ENCODE results near the gene MYO7B.

Gene MYO7B

DNA sequence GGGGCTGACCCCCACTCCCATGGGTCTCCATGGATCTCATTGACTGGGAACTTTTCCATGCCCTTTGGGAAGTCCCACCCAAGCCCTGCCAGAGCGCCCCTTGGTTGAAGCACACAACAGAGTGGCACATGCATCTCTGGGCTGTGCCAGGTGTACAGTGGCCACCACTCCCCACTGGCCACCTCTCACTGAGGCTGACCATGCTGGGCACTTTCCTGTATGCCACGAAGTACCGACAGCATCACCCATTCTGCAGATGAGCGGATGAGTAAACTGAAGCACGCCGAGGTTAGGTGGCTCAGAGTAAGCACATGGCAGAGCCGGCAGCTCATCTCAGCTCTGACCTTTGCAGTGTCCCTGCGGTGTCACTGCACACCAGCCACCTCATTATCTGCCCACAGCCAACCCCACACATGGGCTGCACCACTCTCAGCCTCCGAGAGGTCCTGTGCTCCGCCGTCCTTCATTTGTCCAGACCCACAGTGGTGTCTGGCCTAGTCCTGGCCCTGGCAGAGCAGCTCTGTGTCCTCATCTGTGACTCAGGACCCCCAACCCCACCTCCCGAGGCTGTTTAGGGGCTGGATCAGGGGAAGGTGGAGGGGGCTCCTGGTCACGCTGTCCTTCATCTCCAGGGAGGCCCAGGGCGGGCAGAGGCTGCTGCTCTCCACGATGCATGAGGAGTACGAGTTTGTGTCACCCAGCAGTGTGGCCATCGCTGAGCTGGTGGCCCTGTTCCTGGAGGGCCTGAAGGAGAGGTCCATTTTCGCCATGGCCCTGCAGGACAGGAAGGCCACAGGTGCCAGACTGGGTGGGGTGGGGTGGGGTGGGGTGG, 92.5 kb downstream of the MYO7B start:
- DNase-seq = no peak

DNA sequence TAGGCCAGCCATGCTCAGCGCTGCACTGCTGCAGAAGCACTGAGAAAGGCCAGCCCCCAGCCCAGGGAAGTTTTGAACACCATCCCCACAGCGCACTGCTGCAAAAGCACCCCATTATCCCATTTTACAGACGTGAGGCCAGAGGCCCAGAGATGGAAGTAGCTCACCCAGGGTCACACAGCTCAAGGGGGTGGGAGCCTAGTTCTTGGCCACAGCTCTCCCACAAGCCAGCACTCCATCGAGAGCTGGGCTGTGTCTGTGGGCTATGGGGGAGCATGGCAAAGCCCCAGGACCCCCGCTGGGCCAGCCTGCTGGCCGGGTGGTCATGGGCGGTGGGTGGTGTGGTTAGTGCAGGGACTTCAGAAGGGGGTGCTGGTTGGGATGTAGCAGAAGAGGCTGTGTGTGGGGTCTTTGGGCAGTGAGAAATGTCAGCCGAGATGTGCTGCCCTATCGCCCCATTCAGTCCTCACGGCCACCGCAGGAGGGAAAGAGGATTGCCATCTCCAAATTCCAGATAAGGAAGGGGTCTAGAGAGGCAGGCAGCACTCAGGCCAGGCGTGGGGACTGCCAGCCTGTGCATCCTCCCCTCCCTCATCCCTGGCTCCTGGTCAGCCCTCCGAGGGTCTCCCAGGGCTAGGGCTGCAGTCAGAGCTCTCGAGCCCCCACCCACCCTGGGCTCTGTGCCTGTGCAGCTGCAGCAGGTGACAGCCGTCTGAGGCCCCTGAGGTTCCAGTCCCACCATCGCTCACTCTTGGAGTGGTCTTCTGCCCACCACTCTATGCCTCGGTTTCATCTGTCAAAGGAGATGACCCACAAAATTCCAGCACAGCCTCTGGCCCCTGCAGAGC, 93.5 kb downstream of the MYO7B start:
- no peak for DNase-seq

- no peak for DNase-seq
Observed at GRCh38 chr2:127629637-127630036, 94.2 kb downstream of the MYO7B start.

GRCh38 chr2:127630096-127630863, 94.8 kb downstream of the MYO7B start:
- DNase-seq = no peak

DNA sequence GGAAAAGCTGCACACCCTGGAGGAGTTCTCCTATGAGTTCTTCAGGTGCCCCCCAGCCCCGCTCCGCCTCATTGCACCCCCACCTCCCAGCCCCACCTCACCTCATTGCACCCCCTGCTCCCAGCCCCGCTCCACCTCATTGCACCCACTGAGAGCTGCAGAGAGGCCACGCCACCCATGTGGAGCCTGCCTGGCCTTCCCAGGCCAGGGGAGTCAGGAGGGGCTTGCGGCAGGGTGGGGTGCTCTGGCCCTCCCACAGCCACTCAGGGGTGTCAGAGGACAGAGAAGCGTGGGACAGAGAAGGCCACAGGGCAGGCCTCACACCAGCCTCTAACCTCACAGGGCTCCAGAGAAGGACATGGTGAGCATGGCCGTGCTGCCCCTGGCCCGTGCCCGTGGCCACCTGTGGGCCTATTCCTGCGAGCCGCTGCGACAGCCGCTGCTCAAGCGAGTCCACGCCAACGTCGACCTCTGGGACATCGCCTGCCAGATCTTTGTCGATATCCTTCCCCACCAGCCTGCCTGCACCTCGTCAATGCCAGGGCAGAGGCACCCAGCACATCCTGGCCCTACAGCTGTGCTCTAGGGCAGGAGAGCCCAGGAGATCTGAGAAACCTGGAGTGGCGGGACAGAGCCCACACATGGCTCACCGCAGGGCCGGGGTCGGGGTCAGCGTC, 95.5 kb downstream of the MYO7B start:
- DNase-seq = no peak

- no peak for DNase-seq
Observed at GRCh38 chr2:127631541-127631996, 96.1 kb downstream of the MYO7B start.

GRCh38 chr2:127631997-127632581, 96.6 kb downstream of the MYO7B start:
- DNase-seq = no peak

GRCh38 chr2:127632592-127633489, 97.4 kb downstream of the MYO7B start:
- DNase-seq = no peak

GRCh38 chr2:127633556-127634065, 98.1 kb downstream of the MYO7B start:
- no peak for DNase-seq

DNA sequence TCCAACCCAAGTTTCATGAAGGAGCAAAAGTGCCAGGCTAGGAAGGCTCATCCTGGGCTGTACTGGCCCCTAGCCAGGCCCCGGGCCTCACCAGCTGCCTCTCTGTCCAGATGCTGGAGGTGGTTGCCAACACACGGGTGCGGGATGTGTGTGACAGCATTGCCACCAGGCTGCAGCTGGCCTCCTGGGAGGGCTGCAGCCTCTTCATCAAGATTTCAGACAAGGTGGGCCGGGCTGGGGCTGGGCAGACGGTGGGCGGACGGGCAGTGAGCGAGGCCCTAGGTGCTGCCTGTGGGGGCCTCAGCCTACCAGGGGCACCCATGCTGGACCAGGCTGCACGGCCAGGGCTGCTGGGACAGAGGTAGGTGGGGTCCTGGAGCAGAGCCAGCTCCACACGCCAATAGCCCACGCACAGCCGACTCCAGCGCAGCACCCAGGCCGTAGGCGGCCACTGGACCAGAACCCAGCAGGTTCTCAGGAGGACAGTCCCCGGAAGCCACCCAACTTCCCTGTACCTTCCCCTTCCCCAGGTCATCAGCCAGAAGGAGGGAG, 98.7 kb downstream of the MYO7B start:
- DNase-seq = no peak

DNA sequence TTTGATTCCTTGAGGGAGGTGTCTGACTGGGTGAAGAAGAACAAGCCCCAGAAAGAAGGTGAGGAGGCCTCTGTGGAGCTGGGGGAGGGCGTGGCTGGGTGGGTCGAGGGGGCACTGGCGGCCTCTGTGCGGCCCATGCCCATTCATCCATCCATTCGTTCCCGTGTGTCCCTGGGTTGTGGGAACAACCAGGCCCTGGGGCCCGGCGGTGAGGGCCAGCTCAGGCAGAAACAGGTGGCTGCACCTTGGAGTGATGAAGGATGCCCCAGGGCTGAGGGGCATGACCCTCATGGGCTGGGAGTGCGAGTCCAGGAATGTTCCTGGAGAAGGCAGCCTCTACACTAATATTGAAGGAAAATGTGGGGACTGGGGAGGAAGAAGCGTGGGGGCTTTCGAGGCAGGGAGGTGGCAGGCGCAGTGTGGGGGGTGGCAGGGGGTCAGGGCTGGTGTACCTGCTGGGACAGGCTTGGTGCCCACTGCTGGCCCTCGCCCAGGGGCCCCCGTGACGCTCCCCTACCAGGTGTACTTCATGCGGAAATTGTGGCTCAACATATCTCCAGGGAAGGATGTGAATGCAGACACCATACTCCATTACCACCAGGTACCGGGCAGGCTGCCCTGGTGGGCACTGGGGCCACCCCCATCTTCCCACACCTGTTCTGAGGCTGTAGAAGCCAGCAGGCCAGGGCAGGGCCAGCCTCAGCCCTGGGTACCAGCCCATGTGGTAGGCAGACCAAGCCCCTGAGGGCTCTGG, 99.3 kb downstream of the MYO7B start:
- DNase-seq = no peak

DNA sequence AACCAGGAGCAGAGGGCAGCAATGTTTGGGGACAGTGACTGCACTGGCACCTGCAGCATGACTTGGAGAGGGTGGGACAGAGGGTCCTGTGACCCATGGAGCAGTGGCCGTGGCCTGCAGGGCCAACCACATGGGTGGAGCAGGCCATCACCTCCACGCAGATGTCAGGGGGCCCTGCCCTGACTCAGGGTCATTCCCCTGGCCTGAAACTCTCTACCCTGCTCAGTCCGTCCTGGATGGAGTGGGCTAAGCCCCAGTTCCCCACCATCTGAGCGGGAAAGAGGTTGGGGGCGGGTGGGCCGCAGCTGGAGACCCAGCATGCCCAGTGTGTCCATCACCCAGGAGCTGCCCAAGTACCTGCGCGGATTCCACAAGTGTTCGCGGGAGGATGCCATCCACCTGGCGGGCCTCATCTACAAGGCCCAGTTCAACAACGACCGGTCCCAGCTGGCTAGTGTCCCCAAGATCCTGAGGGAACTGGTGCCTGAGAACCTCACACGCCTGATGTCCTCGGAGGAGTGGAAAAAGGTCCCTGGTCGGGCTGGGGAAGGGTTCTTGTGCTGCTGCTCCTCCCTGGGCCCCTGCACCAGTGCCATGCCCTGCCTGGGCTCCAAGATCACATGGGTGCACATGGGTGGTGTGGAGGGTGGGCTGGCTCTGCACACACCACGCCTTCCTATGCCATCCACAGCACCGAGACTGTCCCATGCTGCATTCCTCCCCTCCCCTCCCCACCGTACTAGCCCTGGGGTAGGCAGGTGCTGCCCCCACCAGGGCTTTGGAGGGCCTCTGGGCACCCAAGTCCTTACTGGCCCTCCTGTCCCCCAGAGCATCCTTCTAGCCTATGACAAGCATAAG, 100.1 kb downstream of the MYO7B start:
- DNase-seq = no peak

- no peak for DNase-seq
Observed at GRCh38 chr2:127636248-127637235, 101.1 kb downstream of the MYO7B start.

DNA sequence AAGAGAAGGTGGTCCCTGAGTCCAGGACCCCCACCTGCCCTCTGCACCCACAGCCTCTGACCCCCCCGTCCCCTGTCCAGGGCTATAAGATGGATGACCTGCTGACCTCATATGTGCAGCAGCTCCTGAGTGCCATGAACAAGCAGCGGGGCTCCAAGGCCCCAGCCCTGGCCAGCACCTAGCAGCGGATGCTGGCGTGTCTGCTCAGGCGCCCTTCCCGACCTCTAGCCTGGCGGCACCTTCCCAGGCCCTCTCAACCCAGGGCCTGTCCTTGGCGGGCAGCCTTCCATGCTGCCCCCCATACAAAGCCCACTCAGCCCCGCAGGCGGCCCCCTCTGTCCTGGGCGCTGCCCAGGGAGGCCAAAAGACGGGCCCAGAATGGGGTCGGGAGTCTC, 101.8 kb downstream of the MYO7B start:
- no peak for DNase-seq

GRCh38 chr2:127637725-127638252, 102.3 kb downstream of the MYO7B start:
- DNase-seq = peak; percentile 42 to 69

- no peak for DNase-seq
Observed at GRCh38 chr2:127638361-127639110, 103.1 kb downstream of the MYO7B start.

- DNase-seq = no peak
Observed at GRCh38 chr2:127639111-127639474, 103.6 kb downstream of the MYO7B start.

Data from Kasumi-1 (cell line).